ENCODE measurements around the gene PPDPF. TPM values are rescaled to one million over a fixed set of nuclear protein-coding genes. Genes with fewer than 3 reads are reported as not detected.
"Not testable (repeated sequence)": the region's sequence is repeated elsewhere in the genome, so short reads cannot be mapped to it uniquely, and the experiment has no call there.

PPDPF gene
- total RNA-seq, 4 donors from 2014 or later, result 114 to 256 (median 162) TPM

DNA sequence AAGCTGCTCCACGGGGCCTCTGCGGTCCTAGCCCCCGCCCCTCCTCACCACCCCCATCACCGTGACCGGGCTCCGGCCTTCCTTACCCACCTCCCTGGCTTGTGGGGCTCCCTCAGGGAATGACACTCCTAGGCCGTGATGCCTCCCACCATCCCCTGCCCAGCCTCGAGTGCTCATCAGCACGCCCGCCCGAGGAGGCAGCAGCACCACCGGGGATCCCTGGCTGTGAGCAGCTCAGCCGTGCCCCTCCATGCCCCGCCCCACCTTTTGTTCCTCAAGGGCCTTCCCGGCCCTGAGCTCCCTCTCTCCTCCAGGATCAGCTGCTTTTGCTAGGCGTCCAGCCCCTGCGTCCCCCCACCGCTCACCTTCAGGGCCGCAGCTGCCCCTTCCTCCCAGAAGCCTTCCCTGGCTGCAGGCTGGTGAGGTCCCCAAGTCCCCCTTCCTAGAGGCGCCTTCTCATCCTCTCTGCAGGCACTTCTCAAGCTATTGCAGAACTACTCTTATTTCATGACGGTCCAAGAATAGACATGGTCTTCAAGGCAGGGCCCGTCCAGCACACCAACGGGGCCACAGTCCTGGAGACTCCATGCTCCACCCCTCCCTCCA lies 36.4 kb downstream of the PPDPF start:
- Histone ChIP-seq H3K36me3 (peaks cover 0 to 41% of the 10 kb centered on the region in 2 donors), H3K27ac (no peak overlapping the region), H3K4me3 (no peak overlapping the region), H3K9me3 (no peaks in the 10 kb centered on the region), H3K27me3 (peaks cover 35% of the 10 kb centered on the region), H3K4me1 (peaks cover 0 to 23% (median 10%) of the 10 kb centered on the region in 3 donors)
- ATAC-seq, result no peak
- 47 to 60% methylated on average over 1 to 3 of the region's 23 CpGs for WGBS, 2 donors (ENCODE audit: low coverage in 1 of 2)
- TF ChIP-seq, protein P1, sequence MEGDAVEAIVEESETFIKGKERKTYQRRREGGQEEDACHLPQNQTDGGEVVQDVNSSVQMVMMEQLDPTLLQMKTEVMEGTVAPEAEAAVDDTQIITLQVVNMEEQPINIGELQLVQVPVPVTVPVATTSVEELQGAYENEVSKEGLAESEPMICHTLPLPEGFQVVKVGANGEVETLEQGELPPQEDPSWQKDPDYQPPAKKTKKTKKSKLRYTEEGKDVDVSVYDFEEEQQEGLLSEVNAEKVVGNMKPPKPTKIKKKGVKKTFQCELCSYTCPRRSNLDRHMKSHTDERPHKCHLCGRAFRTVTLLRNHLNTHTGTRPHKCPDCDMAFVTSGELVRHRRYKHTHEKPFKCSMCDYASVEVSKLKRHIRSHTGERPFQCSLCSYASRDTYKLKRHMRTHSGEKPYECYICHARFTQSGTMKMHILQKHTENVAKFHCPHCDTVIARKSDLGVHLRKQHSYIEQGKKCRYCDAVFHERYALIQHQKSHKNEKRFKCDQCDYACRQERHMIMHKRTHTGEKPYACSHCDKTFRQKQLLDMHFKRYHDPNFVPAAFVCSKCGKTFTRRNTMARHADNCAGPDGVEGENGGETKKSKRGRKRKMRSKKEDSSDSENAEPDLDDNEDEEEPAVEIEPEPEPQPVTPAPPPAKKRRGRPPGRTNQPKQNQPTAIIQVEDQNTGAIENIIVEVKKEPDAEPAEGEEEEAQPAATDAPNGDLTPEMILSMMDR (IDR thresholded peaks at IDR 0.05), result no peak
- TF ChIP-seq POLR2A (IDR thresholded peaks at IDR 0.05) (no peak), POLR2AphosphoS5 (IDR thresholded peaks at IDR 0.05) (no peak), EP300 (IDR thresholded peaks at IDR 0.05) (no peak)

DNA sequence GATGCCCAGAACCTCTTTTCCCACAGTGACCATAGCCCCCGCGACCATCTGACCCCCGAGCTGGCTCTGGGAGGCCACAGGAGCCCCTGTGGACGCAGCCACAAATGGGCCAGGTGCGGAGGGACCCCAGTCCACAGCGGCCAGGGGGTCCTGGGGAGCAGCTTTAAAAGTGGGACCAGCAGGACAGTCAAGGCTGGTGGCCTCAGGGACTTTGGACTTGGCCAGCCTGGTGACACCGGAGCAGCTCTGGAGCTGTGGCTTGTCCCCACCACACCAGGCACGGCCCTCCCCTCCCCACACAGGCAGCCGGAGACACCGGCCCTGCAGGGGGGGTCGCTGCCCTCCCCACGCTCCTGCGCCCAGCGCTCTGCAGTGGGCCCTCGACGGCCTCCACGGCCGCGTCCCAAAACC lies 36.9 kb downstream of the PPDPF start:
- peaks cover 0 to 46% of the 10 kb centered on the region in 2 donors for H3K36me3 ChIP-seq
- no peak for TF ChIP-seq POLR2A (IDR thresholded peaks at IDR 0.05)
- no peak for TF ChIP-seq POLR2AphosphoS5 (IDR thresholded peaks at IDR 0.05)
- TF ChIP-seq EP300 (IDR thresholded peaks at IDR 0.05), result no peak
- TF ChIP-seq, protein P1 (IDR thresholded peaks at IDR 0.05), result no peak
- H3K9me3 ChIP-seq, result no peaks in the 10 kb centered on the region
- H3K4me3 ChIP-seq, result no peak overlapping the region
- peaks cover 0 to 20% (median 10%) of the 10 kb centered on the region in 3 donors for H3K4me1 ChIP-seq
- WGBS, 2 donors (ENCODE audit: low coverage in 1 of 2), result no CpG with 5 or more reads among the region's 19 CpGs
- peaks cover 32% of the 10 kb centered on the region for H3K27me3 ChIP-seq
- no peak for ATAC-seq
- no peak overlapping the region for H3K27ac ChIP-seq

GRCh38 chr20:63558804-63559484 lies 38.4 kb downstream of the PPDPF start:
- H3K27ac ChIP-seq, result no peak overlapping the region
- WGBS, 2 donors (ENCODE audit: low coverage in 1 of 2), result 100% methylated on average over 2 of the region's 14 CpGs; no CpG with 5 or more reads in 1 of the 2 donors
- peaks cover 0 to 7% (median 5%) of the 10 kb centered on the region in 3 donors for H3K4me1 ChIP-seq
- H3K9me3 ChIP-seq, result no peaks in the 10 kb centered on the region
- no peak for ATAC-seq
- no peak overlapping the region for H3K4me3 ChIP-seq
- H3K36me3 ChIP-seq, result peaks cover 0 to 60% of the 10 kb centered on the region in 2 donors
- H3K27me3 ChIP-seq, result peaks cover 17% of the 10 kb centered on the region
- no peak for TF ChIP-seq POLR2A (IDR thresholded peaks at IDR 0.05)
- no peak for TF ChIP-seq POLR2AphosphoS5 (IDR thresholded peaks at IDR 0.05)

DNA sequence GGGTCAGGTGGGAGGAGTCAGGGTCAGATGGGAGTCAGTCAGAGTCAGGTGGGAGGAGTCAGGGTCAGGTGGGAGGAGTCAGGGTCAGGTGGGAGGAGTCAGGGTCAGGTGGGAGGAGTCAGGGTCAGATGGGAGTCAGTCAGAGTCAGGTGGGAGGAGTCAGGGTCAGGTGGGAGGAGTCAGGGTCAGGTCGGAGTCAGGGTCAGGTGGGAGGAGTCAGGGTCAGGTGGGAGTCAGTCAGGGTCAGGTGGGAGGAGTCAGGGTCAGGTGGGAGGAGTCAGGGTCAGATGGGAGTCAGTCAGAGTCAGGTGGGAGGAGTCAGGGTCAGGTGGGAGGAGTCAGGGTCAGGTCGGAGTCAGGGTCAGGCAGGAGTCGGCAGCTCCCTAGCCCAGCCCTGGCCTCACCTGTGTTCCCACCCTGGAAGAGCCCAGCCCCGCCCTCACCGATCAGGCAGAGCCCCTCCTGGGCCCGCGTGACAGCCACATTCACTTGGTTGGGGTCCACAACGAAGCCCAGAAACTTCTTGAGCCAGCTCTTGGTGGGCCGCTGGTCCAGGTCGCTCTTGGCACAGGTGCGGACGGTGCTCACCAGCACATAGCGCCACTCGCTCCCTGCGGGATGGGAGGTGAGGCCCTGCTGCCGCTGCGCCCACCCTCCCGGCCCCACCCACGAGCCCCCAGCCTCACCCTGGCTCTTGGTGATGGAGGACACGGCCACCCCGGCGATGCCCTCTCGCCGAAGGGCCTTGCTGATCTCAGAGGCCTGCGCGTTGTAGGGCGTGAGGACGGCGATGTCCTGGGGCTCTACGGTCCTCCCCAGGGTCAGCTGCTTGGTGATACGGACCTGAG lies 39.1 kb downstream of the PPDPF start:
- not testable (repeated sequence) for ATAC-seq, H3K27me3 ChIP-seq, H3K9me3 ChIP-seq, H3K27ac ChIP-seq, H3K4me3 ChIP-seq, H3K4me1 ChIP-seq
- H3K36me3 ChIP-seq, result peaks cover 0 to 68% of the 10 kb centered on the region in 2 donors
- no CpG with 5 or more reads among the region's 31 CpGs for WGBS, 2 donors (ENCODE audit: low coverage in 1 of 2)

DNA sequence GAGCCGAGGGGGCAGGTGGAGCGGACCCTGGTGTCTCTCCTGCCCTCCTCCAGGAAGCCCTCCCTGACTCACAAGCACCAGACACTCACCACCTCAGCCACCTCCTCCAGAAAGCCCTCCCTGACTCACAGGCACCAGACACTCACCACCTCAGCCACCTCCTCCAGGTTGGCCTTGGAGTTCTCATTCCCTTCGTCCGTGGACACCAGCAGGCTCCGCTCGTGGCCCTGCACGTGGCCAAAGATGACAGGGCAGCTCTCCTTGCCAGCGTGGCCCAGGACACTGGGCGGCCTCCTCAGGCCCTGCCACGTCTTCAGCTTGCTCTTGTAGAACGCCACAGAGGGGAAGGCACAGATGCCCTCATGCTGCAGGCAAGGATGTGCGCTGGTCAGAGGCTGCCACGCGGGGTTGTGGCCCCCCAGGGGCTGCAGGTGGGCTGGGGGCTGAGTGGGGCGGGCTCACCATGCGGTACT lies 39.8 kb downstream of the PPDPF start:
- H3K4me3 ChIP-seq, result no peak overlapping the region
- no peak overlapping the region for H3K27ac ChIP-seq
- no CpG with 5 or more reads among the region's 16 CpGs for WGBS, 2 donors (ENCODE audit: low coverage in 1 of 2)
- H3K36me3 ChIP-seq, result peaks cover 0 to 74% of the 10 kb centered on the region in 2 donors
- H3K4me1 ChIP-seq, result no peaks in the 10 kb centered on the region
- H3K27me3 ChIP-seq, result peaks cover 8% of the 10 kb centered on the region
- no peak for ATAC-seq
- TF ChIP-seq EP300 (IDR thresholded peaks at IDR 0.05) (no peak), POLR2AphosphoS5 (IDR thresholded peaks at IDR 0.05) (no peak), POLR2A (IDR thresholded peaks at IDR 0.05) (no peak)
- TF ChIP-seq, protein P1 (IDR thresholded peaks at IDR 0.05), result no peak
- H3K9me3 ChIP-seq, result no peaks in the 10 kb centered on the region
